Measurements from ENCODE around the gene PERM1.
"Not testable (repeated sequence)": the region's sequence is repeated elsewhere in the genome, so short reads cannot be mapped to it uniquely, and the experiment has no call there.

- TF ChIP-seq POLR2A, CTCF (IDR thresholded peaks at IDR 0.05): not testable (repeated sequence)
These were observed 12.7 kb upstream of the PERM1 start for GRCh38 chr1:994546-994945.

Data from Peyer's patch (tissue), 4 donors.